Measurements from ENCODE around the gene PPCS.

PPCS gene

DNA sequence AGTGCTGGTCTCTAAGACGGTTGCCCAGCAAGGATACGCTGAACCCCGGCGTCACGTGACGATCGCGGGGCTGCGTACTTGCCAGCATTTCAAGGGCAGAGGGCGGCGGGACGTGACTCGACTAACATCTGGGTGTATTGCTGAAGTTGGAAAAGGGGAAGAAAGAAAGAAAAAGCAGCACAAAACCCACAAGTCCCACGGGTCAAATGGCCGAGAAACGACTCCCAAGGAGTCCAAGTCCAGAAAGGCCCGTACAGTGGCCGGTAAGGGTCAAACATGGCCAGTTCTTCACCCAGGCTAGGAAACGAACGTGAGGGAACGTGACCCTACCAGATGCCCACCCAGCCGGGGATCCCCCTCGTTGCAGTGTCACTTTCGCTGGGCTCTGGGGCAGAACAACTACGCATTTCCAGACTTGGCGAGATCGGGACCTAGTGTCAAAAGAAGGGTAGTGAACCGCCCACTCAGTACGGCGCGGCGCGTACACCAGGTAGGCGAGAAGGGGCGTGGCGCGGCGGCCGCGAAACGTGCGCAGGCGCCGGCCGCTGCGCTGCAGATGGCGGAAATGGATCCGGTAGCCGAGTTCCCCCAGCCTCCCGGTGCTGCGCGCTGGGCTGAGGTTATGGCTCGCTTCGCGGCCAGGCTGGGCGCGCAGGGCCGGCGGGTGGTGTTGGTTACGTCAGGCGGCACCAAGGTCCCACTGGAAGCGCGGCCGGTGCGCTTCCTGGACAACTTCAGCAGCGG is at the start of gene PPCS, which contains the start of gene ZMYND12:
Gene PPCS (plus strand): TSS at position 534 of the 744 bp plus-strand sequence. CDS start 23 bp downstream, at position 557.
Gene ZMYND12 (minus strand): TSS at position 13 of the 744 bp plus-strand sequence. CDS start 25 bp downstream, outside the sequence.
- peak; percentile 85 for DNase-seq

DNA sequence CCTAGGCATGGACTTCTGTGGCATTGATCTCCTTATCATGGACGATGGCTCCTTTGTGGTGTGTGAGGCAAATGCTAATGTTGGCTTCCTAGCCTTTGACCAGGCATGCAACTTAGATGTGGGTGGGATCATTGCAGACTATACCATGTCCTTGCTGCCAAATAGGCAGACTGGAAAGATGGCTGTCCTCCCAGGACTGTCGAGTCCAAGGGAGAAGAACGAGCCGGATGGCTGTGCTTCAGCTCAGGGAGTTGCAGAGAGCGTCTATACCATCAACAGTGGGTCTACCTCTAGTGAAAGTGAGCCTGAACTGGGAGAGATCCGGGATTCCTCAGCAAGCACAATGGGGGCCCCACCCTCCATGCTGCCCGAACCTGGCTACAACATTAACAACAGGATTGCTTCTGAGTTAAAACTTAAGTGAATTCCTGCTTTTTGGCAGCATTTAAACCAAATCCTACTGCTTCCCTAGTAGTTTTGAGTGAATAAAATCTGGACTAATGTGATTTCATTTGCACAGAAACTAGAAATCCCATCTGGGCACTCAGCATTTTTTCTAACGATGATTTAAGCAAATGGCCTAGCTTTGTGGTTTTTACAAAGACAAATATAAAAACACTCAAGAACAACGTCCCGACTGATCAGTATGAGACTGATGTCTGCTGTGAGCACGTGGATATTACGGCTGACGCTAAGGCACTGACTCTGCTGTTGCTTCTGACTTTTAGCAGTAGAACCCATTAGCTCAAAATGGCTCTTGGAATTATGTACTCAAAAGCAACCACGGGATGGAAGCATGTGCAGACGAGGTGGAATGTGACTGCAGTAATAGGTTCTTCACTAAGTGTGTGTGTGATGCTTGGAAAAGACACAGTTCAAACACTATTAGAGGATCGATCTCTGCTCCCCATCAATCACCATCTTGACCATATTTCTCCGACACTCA is 41.5 kb upstream of the PPCS start:
- no peak for DNase-seq

DNA sequence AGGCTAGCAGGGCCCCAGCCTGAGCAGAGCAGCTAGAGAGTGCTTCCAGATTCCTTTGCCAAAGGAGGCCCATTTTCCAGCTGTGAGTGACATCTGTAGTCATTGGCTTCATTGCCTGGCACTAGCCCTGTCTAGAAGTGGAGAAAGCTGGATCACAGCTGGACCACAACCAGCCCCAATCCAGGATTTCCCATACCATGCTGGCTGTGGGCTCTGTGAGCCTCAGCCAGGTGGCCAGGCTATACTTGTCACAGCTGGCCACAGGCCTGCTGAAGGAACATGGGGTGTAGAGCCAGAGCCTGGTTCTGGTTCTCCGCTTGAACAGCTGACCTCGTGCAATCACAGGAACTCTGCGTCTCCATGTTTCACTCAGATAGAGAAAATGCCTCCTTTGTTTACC is 39.2 kb upstream of the PPCS start:
- no peak for DNase-seq

DNA sequence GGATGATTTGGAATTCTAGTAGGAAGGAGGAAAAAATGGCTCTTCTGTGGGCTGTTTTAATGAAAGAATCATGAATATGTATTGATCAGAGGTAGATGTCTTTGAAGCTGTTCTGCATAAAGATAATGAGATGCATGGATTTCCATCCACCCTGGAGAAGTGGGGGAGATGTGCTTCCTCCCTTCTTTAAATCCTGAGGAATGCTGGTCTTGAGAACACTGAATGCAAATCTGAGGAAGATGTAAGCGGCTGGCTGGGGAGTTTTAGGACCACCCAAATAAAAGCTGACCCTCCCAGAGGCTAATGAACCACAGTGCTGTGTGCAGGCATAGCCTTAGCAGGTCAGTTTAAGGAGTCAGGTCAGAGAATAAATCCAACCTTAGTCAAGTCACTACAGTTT is 37.8 kb upstream of the PPCS start:
- DNase-seq: no peak

DNA sequence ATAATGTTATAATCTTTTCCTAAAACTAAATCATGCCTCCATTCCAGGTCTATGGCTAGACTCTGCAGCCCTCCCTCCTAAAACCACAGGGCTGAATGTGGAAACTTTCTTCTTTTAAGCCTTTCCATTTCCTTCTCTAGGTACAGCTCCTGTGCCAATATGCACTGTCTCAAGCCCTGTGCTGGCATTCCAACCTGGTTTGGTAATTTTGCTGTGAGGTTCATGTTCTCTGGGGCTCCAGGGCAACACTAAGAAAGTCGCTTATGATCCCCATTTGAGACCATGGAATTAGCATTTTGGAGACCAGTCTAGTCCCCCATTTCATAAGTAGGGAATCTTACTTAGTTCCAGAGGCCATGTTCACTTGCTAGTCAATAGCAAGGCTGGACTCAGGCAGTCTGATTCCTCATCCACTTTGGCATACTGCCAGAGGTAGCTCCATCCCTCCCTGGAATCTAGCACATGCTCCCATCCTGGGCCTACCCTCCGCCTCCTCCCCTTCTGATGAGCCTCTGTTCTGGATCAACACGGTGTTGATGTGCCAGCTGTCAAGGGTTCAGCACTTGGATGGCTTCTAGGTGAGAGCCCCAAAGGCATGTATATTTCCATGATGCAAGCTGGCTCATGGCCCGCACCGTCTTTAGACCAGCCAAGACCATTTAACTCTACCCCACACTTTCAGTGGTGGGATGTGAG is 37.1 kb upstream of the PPCS start:
- DNase-seq: peak; percentile 72

DNA sequence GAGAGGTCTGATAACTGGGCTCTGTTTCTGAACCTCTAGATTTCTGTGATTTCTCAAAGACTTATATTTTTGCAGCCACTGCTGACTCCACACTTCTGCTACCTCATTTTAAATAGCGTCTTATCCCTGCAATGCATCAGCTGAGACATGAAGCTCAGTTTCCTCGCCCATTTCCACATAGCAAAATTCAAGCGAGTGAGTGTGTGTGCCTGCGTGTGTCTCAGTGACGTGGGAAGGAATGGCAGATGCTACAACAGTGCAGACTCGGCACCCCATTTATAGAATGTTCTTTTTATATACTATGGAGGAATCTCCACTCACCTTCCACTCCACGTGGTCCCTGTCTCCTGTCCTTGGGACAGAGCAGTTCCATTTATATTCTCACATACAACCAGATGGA is 36.2 kb upstream of the PPCS start:
- DNase-seq: no peak

DNA sequence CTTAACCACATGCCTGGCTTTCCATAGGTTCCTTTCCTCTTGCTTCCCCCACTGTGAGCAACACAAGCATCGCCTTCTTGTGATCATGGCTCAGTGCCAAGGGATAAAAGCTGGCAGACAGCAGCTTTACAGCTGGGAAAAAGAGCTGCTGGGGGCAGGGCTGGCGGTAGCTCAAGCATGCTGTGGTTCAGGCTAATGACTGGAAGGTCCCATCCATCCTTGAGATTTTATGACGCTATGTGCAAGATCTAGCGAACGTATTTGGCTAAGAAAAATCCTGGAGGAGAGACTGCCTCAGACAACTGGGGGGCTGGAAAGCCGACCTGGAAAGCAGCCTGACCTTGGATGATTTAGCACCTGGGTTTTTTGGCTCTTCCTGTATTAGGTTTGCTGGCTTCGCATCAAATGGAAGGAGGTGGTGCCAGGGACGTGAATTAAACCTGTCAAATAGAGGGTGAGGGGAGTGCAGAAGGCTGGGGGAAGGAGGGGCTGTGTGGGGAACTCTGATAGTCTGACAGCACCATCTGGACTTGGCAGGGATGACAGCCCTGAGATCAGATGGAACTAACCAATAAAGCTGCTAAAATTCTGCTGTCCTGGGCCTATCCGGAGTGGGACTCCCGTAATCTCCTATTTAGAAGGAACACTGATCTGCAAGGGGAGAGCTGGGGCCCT is 35.3 kb upstream of the PPCS start:
- DNase-seq: peak; percentile 94

DNA sequence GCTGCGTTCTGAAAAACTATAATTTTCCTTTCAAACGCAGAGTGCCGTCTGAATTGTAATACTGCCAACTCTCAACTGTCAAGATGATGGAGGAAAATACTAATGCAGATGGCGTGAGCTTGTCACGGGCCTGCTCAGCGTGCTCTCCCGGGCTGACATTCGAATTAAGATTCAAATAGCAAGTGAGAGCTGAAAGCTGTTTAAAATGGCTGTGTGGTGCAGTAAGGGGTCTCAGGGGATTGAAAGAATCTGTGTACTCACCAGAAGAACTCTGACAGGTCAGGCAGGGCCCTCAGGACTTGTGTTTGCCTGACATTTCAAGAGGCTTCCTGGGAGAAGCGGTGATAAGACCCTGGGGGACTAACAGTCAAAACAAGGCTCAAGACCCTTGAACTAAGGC is 33.6 kb upstream of the PPCS start:
- DNase-seq: peak; percentile 81

DNA sequence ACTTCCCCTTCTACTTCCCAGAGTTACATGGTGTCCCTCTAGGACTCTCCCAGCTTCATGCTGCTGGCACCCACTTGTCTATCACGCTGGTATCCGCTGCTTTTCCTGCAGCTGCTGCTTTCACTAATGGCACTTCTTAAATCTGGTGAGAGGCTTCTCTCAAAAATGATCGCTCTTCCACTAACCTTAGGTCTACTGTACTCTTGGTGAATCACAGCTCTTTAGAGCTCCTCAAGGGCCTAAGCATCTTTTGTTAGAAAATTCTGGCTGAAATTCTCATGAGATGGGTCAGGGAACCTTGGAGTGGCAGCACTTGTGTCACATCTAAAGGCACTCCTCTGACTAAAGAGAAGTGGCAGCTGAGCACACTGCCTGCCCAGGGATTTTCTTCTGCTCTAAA is 32.7 kb upstream of the PPCS start:
- no peak for DNase-seq

DNA sequence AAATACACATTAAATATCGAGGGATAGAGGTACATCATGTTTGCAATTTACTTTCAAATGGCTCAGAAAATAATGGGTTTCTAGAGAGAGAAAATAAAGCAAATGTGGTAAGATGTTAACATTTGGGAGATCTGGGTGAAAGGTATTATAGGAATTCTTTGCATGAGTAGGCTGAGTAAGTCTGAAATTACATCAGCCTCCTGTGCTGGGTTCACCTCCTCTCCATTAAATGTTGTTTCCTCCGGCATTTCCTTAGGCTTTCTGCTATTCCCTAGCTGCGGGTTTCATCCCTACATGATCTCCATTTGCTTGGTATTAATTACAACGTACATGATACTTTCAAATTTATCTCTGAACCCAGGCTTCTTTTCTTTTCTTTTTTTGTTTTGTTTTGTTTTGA is 32.1 kb upstream of the PPCS start:
- DNase-seq: peak; percentile 4

DNA sequence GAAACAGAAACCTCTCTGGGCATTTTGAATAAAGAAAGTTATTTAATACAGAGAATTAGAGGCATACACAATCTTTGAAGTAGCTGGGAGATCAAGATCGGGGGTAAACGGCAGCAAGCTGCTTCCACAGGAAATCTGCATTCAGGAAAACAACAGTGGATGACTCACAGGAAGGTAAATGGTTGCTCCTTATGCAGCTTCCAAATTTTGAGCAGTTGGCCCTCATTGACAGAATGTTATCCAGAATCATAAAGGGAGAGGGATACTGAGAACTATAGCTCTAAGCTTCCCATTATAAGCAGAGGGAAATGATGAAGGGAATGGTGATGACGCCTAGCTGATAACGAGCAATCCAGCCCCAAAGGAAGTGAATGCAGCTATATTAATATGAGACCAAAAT is 29.1 kb upstream of the PPCS start:
- no peak for DNase-seq

DNA sequence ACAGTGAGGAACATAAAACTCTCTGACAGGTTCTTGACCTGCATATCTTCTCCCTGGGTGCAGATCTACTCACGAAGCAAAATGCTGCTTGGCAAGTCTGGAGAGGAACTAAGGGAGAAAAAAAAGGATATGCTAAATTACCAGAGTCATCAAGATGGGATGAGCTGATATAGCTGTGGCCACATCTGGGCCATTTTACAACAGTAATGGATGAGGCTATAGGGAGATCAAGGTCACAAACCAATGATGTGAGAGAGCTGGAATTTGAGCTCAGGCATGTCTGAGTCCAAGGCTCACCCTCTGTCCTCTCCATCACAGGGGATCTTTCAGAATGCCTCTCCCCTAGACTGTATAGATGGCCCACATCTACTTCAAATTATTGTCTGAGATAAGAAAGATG is 26.7 kb upstream of the PPCS start:
- no peak for DNase-seq

DNA sequence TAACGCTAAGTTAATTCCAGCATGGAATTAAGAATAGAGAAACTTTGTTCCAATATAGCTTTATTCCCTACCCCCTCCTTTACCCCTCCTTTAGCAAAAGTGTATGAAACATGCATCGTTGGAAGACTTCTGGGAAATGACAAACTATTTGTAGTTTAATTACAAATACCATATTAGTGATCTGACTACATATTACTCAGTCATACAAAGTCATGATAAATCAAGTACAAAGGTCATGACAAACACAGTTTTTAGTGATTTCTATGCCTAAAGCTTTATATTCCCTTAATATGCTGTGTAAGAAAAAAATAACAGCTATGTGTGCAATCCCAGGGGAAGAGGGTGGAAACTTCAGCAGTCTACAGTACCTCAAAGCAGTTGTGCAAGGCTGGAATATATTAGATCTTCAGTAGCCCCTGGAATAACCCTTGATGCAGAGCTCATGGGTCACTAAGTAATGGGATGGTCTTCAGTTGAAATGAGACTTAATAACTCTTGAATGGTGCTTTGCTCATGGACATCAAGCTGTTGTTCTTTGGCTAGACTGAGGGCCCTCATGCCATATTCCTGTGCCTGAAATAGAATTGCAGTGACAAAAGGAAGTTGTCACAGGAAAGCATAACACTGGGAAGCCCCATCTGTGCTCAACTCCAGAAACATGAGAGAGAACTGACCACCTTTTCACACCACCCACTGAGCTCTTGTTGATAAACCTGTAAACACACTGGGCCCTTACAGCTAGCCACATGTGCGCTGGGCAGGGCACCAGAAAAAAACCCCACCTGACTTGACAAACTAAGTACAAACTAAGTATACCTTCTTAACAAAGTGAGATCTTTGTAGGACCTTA is 25.8 kb upstream of the PPCS start:
- no peak for DNase-seq

DNA sequence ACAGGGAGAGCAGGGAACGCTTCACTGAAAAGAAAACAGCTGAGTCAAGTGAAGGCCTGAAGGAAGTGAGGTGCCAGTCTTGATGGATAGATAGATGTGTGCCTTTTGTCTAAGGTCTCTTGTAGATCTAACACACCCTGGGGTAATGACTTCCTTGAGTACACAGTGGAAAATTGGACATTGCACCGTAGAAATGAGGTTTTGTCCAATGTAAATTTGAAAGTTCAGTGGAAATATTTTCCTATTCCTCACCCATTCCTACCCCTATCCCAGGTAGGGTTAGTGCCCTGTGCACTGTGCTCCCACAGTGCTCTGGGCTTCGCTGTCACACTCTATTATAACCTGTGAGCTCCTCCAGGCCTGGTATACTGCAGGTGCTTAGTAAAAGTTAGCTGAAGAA is 24.8 kb upstream of the PPCS start:
- DNase-seq: no peak

DNA sequence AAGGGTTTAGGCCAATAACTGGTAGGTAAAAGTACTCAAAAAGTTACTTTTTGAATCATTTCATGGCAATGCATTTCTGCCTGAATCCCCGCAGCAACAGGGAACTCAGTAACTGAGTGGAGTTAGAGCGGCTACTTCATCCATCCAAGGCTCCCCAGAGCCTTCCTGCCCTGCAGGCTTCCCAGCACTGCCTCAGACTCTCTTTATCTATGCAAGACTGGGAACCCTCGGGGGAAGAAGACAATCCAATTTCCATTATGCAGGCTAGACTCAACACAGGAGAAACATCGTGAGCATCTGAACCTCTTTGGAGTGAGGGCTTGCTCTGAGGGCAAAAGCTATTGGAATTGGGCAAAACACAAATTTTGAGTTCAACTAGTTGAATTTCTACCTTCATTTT is 23.6 kb upstream of the PPCS start:
- no peak for DNase-seq

DNA sequence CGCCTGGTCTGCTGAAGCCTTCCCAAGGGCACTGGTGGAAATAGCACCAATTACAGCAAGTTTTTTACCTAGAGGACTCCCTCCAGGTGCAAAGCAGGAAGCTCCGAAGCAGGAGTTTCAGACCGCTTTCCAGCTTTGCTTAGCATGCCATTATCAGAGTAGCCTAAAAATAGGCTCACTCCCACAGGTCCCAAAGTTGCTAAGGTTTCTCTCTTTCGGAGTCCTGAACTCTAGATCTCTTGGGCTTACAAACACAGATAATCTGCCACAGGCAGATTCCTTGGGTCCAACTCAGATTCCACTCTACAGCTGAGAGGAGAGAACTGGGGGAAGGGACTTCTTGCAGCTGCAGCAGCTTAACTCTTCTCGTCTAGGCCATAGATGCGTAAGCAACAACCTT is 23.0 kb upstream of the PPCS start:
- DNase-seq: no peak

DNA sequence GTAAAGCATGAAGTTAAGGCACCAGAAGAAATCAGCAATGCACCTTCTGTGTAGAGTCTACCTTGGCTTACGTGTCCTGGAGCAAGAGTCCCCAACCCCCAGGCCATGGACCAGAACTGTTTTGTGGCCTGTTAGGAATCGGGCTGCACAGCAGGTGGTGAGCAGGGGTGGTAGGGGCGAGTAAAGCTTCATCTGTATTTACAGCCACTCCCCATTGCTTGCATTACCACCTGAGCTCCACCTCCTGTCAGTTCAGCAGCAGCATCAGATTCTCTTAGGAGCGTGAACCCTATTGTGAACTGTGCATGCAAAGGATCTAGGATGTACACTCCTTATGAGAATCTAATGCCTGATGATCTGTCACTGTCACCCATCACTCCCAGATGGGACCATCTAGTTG is 22.0 kb upstream of the PPCS start:
- no peak for DNase-seq

DNA sequence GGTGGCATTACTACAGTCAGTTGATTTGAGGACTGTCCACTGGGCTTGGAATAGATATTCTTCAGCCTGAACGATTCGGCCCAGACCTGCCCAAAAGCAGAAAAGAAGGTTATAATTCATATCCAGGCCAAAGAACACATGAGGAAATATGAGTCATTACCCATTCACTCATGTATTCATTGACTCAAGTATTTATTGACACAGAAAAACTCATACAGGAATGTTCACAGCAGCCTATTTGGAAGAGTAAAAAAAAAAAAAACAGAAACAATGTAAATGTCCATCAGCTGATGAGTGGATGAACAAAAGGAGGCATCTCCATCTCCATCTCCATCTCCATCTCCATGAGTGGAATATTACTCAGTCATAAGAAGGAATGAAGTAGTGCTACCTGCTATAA is 16.4 kb upstream of the PPCS start:
- DNase-seq: no peak

DNA sequence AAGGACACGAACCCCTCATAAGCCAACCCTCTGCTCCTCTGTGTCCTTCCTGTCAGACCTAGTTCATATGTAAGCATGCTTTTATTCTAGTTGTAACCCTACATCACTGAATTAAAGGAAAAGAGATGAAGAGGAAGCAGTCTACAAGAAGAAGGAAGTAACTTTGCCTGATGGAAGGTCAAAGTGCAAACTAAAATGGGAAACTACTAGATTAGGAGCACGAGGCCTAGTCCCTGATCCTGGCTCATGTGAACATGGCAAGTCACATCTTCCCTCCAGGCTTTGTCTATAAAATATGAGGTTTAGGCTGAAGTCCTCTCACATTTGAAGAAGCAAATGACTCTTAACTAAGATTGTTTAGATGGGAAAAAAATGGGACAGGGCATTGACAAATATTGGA is 13.7 kb upstream of the PPCS start:
- no peak for DNase-seq

DNA sequence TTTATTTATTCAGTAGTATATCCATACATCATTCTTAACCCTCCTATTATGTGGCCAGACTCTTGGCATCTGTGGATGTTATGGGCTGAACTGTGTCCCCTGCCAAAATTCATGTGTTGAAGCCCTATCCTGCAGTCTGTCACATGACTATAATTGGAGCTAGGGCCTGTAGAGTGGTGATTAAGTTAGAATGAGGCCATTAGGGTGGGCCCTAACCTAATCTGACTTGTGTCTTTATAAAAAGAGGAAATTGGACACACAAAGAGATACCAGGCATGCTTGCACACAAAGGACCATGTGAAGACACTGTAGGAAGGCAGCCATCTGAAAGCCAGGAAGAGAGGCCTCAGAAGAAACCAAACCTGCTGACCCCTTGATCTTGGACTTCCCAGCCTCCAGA is 7.1 kb upstream of the PPCS start:
- no peak for DNase-seq

DNA sequence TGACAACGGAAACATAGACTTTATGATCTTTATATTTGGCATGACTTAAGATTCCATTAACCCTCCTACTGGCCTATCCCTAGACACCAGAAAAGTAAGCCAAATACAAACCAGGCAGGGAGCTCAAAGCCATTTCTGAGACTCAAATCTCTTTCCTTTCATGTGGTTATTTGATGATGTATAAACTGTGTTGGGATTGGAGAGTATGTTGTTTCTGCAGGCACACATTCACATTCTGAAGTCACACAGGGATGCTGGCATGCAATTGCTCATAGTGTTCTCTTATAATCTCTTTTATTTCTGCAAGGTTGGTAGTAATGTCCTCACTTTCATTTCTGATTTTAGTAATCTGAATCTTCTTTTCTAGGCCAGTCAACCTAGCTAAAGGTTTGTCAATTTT is 6.3 kb upstream of the PPCS start:
- DNase-seq: no peak

DNA sequence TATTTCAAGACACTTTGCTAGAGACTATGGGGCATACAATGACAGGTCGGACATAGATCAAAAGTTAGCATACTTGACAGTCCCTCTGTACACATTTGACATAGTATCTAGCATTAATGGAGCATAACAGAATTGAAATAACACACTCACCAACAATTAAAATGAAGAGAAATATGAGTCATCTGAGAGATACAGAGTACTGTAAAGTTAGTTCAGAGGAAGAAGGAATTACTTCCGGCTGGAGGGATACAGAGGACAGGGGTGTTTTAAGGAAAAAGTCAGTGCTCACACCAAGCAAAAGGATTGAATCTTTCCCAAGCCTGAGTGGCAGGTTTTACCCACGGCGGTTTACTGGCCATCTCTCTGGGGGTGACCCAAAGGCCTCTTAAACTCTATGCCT is 3.0 kb upstream of the PPCS start:
- no peak for DNase-seq

Measured in NCI-H2171 (cell line).